ENCODE results near the gene IL36B.

Gene IL36B

DNA sequence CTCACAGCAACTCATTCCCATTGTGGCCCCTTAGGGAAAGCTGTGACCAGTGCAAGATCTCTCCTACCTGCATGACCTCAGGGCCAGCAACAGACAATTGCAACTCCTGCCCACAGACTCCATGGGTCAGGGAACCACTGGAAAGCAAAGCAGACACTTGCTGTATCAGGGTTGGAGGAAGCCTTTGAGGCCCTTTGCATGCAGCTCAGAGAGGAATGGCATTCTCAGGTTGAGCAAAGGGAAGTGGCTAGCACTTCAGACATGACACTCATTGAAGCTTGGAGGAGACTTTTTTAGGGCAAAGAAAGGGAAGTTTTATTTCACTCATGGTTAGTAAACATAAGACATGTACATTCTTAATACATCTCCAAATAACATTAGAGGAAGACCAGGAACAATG, 37.2 kb upstream of the IL36B start:
- Histone ChIP-seq H3K4me3 (ENCODE audit: low read depth in 1 of 5, low read length in 5 of 5) (no peak overlapping the region), H3K36me3 (ENCODE audit: control insufficient read depth in 5 of 5, insufficient read depth in 5 of 5, low read length in 5 of 5) (no peaks in the 10 kb centered on the region), H3K9me3 (ENCODE audit: control insufficient read depth in 5 of 5, low read length in 5 of 5) (peaks cover 0 to 6% (median 0%) of the 10 kb centered on the region in 5 donors), H3K27ac (ENCODE audit: low read depth, low read length) (no peak overlapping the region), H3K27me3 (ENCODE audit: control insufficient read depth in 5 of 5, insufficient read depth in 4 of 5, low read length in 5 of 5) (peaks cover 0 to 6% (median 0%) of the 10 kb centered on the region in 5 donors), H3K9ac (ENCODE audit: low read length in 5 of 5) (no peak overlapping the region), H3K4me1 (ENCODE audit: control insufficient read depth in 5 of 5, insufficient read depth in 5 of 5, low read length in 5 of 5) (no peaks in the 10 kb centered on the region)

DNA sequence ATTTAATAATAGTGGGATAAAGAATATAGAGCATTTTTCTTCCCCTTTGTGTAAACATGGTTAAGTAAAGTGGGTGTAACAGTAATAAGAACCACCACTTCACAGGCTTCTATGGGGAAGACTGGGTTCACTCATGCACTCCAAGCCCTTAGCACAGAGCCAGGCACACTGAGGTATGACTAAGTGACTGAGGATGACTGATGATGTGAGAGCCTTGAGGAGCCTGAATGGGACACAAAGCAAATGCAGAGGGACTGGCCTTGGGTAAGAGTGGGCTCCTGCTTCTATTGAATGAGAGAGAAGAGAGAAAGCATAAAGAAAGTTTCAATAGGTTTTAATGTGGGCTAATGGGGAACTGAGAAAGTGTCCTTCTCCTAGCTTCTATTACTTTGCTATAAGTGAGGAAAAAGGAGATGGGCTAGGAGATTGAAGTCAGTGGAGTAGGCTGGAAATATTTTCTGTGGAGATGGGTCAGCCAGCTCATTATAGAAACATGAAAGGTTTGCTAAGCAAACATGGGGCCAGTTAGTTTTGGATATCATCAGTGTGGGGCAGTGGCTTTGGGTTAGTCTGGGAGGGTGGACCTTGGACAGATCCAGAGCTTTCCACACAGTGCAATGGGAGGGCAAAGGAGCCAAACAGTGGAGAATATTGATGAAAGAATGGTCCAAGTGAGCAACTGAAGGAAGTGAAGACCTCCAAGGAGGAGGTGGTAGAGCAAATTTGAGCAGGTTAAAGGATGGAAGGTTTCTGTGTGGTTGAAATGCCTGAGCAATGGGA, 35.7 kb upstream of the IL36B start:
- H3K36me3 ChIP-seq (ENCODE audit: control insufficient read depth in 5 of 5, insufficient read depth in 5 of 5, low read length in 5 of 5): no peaks in the 10 kb centered on the region
- peaks cover 0 to 6% (median 0%) of the 10 kb centered on the region in 5 donors for H3K9me3 ChIP-seq (ENCODE audit: control insufficient read depth in 5 of 5, low read length in 5 of 5)
- H3K4me3 ChIP-seq (ENCODE audit: low read depth in 1 of 5, low read length in 5 of 5): no peak overlapping the region
- no peak overlapping the region for H3K27ac ChIP-seq (ENCODE audit: low read depth, low read length)
- H3K9ac ChIP-seq (ENCODE audit: low read length in 5 of 5): no peak overlapping the region
- H3K4me1 ChIP-seq (ENCODE audit: control insufficient read depth in 5 of 5, insufficient read depth in 5 of 5, low read length in 5 of 5): no peaks in the 10 kb centered on the region
- peaks cover 0 to 6% (median 0%) of the 10 kb centered on the region in 5 donors for H3K27me3 ChIP-seq (ENCODE audit: control insufficient read depth in 5 of 5, insufficient read depth in 4 of 5, low read length in 5 of 5)

DNA sequence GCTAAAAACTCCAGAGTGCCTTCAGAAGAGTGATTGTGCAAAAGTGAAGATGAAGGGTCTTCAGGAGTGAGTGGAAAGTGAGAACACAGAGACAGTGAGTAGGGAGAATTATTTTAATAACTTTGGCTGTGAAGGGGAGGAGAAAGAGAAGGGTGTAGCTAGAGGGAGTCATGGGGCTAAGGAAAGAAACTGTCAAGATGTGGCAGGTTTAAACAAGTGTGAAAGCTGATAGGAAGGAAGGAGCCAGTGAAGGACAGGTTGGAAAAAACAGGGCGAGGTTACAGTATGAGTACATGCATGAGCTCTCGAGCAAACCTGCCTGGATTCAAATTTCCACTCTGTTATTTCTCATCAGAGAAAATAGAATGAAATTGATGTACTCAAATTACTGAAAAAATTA, 32.9 kb upstream of the IL36B start:
- H3K36me3 ChIP-seq (ENCODE audit: control insufficient read depth in 5 of 5, insufficient read depth in 5 of 5, low read length in 5 of 5): no peaks in the 10 kb centered on the region
- no peaks in the 10 kb centered on the region for H3K4me1 ChIP-seq (ENCODE audit: control insufficient read depth in 5 of 5, insufficient read depth in 5 of 5, low read length in 5 of 5)
- no peak overlapping the region for H3K4me3 ChIP-seq (ENCODE audit: low read depth in 1 of 5, low read length in 5 of 5)
- H3K9me3 ChIP-seq (ENCODE audit: control insufficient read depth in 5 of 5, low read length in 5 of 5): peaks cover 0 to 6% (median 0%) of the 10 kb centered on the region in 5 donors
- no peak overlapping the region for H3K9ac ChIP-seq (ENCODE audit: low read length in 5 of 5)
- H3K27me3 ChIP-seq (ENCODE audit: control insufficient read depth in 5 of 5, insufficient read depth in 4 of 5, low read length in 5 of 5): peaks cover 0 to 6% (median 0%) of the 10 kb centered on the region in 5 donors
- no peak overlapping the region for H3K27ac ChIP-seq (ENCODE audit: low read depth, low read length)

DNA sequence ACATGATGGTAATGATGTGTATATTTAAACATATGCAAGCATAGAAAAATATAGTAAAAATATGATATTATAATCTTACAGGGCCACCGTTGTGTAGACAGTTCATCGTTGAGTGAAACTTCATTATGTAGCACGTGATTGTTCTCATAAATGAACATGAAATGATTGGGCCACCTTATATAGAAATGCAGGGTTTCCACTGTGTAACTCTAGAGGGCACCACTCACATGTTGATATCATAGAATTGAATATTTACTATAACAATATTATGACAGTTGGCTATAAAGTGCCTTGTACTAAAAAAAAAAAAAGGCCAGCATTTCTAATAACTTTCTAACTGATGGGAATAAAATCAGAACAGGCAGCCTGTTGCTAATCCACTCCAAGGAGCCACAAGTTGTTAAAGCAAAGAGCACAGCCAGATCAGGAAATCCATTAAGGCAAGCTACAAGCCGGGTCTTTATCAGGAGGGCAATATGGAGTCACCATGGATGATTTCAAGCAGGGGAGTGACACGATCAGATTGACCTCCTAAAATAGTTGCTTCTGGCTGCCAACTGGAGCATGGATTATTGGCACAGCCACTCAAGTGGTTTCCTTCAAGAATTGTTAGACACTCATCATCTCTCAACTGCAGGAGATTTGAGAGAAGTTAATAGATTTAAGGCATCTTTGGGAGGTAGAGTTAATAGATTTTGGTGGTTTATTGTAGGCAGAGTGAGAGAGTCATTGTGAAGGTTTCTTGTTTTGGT, 31.8 kb upstream of the IL36B start:
- no peaks in the 10 kb centered on the region for H3K4me1 ChIP-seq (ENCODE audit: control insufficient read depth in 5 of 5, insufficient read depth in 5 of 5, low read length in 5 of 5)
- peaks cover 0 to 6% (median 0%) of the 10 kb centered on the region in 5 donors for H3K9me3 ChIP-seq (ENCODE audit: control insufficient read depth in 5 of 5, low read length in 5 of 5)
- peaks cover 0 to 6% (median 0%) of the 10 kb centered on the region in 5 donors for H3K27me3 ChIP-seq (ENCODE audit: control insufficient read depth in 5 of 5, insufficient read depth in 4 of 5, low read length in 5 of 5)
- no peak overlapping the region for H3K27ac ChIP-seq (ENCODE audit: low read depth, low read length)
- no peak overlapping the region for H3K4me3 ChIP-seq (ENCODE audit: low read depth in 1 of 5, low read length in 5 of 5)
- no peak overlapping the region for H3K9ac ChIP-seq (ENCODE audit: low read length in 5 of 5)
- no peaks in the 10 kb centered on the region for H3K36me3 ChIP-seq (ENCODE audit: control insufficient read depth in 5 of 5, insufficient read depth in 5 of 5, low read length in 5 of 5)

DNA sequence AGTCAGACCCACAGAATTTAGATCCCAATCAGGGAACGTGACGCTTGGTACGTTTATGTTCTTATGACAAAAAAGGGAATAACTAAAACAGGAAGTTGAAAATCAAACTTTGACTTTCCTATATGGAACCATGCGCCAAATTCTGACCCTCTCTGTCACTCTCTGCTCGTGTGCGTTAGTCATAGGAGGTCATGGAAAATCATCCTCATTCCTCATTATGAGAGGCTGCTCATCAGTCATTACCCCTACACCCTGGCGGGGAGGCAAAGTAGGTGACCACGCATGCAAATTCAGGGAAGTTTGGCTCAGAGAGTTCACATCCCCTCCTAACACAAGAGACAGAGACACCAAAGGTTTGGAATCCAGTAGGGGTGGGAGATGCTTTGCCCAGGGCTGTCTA, 30.6 kb upstream of the IL36B start:
- no peaks in the 10 kb centered on the region for H3K36me3 ChIP-seq (ENCODE audit: control insufficient read depth in 5 of 5, insufficient read depth in 5 of 5, low read length in 5 of 5)
- H3K9ac ChIP-seq (ENCODE audit: low read length in 5 of 5): no peak overlapping the region

DNA sequence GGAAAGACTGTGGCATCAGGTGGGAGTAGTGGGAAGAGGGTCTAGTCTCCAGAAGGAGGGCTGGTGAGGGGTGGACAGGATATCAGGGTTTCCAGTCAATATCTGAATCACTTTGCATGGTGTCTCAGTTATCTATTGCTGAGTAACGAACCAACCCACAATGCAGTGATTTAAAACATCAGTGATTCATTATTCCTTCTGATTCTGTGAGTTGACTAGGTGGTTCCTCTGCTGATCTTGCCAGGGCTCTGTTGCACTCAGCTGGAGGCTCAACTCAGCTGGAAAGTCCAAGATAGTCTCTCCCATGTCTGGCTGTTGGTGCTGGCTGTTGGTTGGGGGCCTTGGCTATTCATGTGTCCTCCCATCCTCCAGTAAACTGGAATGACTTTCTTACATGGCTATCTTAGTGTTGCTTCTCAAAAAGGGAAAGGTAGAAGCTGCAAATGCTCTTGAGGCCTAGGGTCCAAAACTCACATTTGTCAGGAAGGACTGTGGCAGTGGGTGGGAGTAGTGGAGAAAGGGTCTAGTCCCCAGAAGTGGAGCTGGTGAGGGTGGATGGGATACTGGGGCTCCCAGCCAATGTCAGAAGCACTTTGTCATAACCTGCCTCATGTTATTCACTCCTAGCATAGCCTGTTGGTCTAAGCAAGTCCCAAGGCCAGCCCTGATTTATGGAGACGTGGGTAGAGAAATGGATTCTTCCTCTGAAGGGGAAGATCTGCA, 29.0 kb upstream of the IL36B start:
- no peak overlapping the region for H3K27ac ChIP-seq (ENCODE audit: low read depth, low read length)
- H3K4me1 ChIP-seq (ENCODE audit: control insufficient read depth in 5 of 5, insufficient read depth in 5 of 5, low read length in 5 of 5): no peaks in the 10 kb centered on the region
- H3K9me3 ChIP-seq (ENCODE audit: control insufficient read depth in 5 of 5, low read length in 5 of 5): no peaks in the 10 kb centered on the region
- no peak overlapping the region for H3K4me3 ChIP-seq (ENCODE audit: low read depth in 1 of 5, low read length in 5 of 5)
- peaks cover 0 to 5% (median 0%) of the 10 kb centered on the region in 5 donors for H3K27me3 ChIP-seq (ENCODE audit: control insufficient read depth in 5 of 5, insufficient read depth in 4 of 5, low read length in 5 of 5)
- H3K36me3 ChIP-seq (ENCODE audit: control insufficient read depth in 5 of 5, insufficient read depth in 5 of 5, low read length in 5 of 5): no peaks in the 10 kb centered on the region
- H3K9ac ChIP-seq (ENCODE audit: low read length in 5 of 5): no peak overlapping the region

More for the DNA sequence above, 30.6 kb upstream of the IL36B start:
- peaks cover 0 to 6% (median 0%) of the 10 kb centered on the region in 5 donors for H3K9me3 ChIP-seq (ENCODE audit: control insufficient read depth in 5 of 5, low read length in 5 of 5)
- no peak overlapping the region for H3K4me3 ChIP-seq (ENCODE audit: low read depth in 1 of 5, low read length in 5 of 5)
- peaks cover 0 to 5% (median 0%) of the 10 kb centered on the region in 5 donors for H3K27me3 ChIP-seq (ENCODE audit: control insufficient read depth in 5 of 5, insufficient read depth in 4 of 5, low read length in 5 of 5)
- no peak overlapping the region for H3K27ac ChIP-seq (ENCODE audit: low read depth, low read length)
- no peaks in the 10 kb centered on the region for H3K4me1 ChIP-seq (ENCODE audit: control insufficient read depth in 5 of 5, insufficient read depth in 5 of 5, low read length in 5 of 5)

DNA sequence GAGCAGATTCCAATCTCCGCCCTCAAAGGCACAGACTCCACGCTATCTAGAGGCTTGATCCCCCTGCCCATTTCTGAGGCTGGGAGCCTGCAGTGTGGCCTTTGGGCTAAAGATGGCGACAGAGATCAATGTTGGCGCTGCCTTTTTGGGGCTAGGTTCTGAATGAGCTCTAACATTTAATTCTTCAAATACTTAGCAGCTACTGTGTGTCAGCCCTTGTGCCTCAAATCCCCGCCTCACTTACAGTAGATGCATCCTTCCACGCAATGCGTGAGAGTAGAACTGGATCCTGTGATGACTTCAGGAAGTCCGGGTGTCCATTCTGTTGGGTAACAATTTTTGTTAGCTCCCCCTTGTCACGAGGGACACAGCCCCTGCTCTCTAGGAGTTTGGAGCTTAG, 27.5 kb upstream of the IL36B start:
- Histone ChIP-seq H3K4me3 (ENCODE audit: low read depth in 1 of 5, low read length in 5 of 5) (no peak overlapping the region), H3K9me3 (ENCODE audit: control insufficient read depth in 5 of 5, low read length in 5 of 5) (no peaks in the 10 kb centered on the region), H3K27ac (ENCODE audit: low read depth, low read length) (no peak overlapping the region)

DNA sequence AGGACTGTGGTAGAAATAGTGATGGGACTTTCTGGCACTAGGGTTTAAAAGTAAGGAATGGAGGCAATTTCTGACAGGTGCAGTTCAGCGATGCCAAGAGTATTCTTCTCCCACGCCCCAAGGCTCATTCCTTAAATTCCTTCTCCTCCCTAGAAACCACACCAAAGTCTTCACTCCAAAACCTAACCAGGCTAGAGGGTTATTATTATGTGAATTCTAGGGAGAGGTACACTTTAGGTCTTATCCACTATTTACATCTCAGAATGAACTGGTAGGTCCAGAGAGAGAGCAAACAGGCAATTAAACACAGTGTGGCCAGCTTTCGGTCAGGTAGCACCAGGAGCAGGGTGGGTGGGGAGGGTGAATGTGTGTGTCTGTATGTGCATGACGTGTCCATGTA, 26.5 kb upstream of the IL36B start:
- no peaks in the 10 kb centered on the region for H3K9me3 ChIP-seq (ENCODE audit: control insufficient read depth in 5 of 5, low read length in 5 of 5)
- H3K9ac ChIP-seq (ENCODE audit: low read length in 5 of 5): no peak overlapping the region
- H3K4me1 ChIP-seq (ENCODE audit: control insufficient read depth in 5 of 5, insufficient read depth in 5 of 5, low read length in 5 of 5): no peaks in the 10 kb centered on the region
- H3K27me3 ChIP-seq (ENCODE audit: control insufficient read depth in 5 of 5, insufficient read depth in 4 of 5, low read length in 5 of 5): peaks cover 0 to 9% (median 1%) of the 10 kb centered on the region in 5 donors
- no peak overlapping the region for H3K4me3 ChIP-seq (ENCODE audit: low read depth in 1 of 5, low read length in 5 of 5)
- H3K27ac ChIP-seq (ENCODE audit: low read depth, low read length): no peak overlapping the region
- H3K36me3 ChIP-seq (ENCODE audit: control insufficient read depth in 5 of 5, insufficient read depth in 5 of 5, low read length in 5 of 5): no peaks in the 10 kb centered on the region

More for the DNA sequence above, 27.5 kb upstream of the IL36B start:
- peaks cover 0 to 5% (median 0%) of the 10 kb centered on the region in 5 donors for H3K27me3 ChIP-seq (ENCODE audit: control insufficient read depth in 5 of 5, insufficient read depth in 4 of 5, low read length in 5 of 5)
- no peaks in the 10 kb centered on the region for H3K4me1 ChIP-seq (ENCODE audit: control insufficient read depth in 5 of 5, insufficient read depth in 5 of 5, low read length in 5 of 5)
- no peak overlapping the region for H3K9ac ChIP-seq (ENCODE audit: low read length in 5 of 5)
- H3K36me3 ChIP-seq (ENCODE audit: control insufficient read depth in 5 of 5, insufficient read depth in 5 of 5, low read length in 5 of 5): no peaks in the 10 kb centered on the region

DNA sequence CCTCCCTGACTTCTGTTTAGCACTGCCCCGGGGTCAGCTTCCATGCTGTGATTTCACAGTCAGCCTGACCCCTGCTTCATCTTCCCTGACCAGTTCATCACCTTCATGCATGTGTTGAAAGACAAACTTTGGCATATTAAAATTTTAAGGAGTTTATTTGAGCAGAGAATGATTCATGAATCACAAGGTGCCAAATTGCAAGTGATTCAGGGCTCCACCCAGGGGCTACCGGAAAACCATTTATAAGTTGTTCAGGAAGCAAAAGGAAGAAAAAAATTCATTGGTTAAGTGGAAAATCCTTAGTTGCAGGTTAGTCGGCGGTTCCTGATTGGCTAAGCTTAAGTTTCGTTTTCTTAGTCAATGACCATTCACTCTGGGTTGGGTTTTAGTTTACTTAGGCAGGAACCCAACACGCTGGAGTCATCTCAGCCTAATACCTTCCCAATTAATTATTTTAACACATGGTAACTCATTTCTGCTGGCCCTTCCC, 25.7 kb upstream of the IL36B start:
- peaks cover 0 to 9% (median 3%) of the 10 kb centered on the region in 5 donors for H3K27me3 ChIP-seq (ENCODE audit: control insufficient read depth in 5 of 5, insufficient read depth in 4 of 5, low read length in 5 of 5)
- no peak overlapping the region for H3K27ac ChIP-seq (ENCODE audit: low read depth, low read length)
- no peaks in the 10 kb centered on the region for H3K36me3 ChIP-seq (ENCODE audit: control insufficient read depth in 5 of 5, insufficient read depth in 5 of 5, low read length in 5 of 5)
- no peak overlapping the region for H3K4me3 ChIP-seq (ENCODE audit: low read depth in 1 of 5, low read length in 5 of 5)
- no peak overlapping the region for H3K9ac ChIP-seq (ENCODE audit: low read length in 5 of 5)
- no peaks in the 10 kb centered on the region for H3K4me1 ChIP-seq (ENCODE audit: control insufficient read depth in 5 of 5, insufficient read depth in 5 of 5, low read length in 5 of 5)
- H3K9me3 ChIP-seq (ENCODE audit: control insufficient read depth in 5 of 5, low read length in 5 of 5): no peaks in the 10 kb centered on the region

All from subcutaneous abdominal adipose tissue (tissue), 5 donors.